ENCODE results near the gene ALG6.

The ALG6 gene

GRCh38 chr1:63442141-63442475 is 74.7 kb downstream of the ALG6 start:
- Histone ChIP-seq H3K9me3 (ENCODE audit: control insufficient read depth in 5 of 5, low read length in 5 of 5) (no peaks in the 10 kb centered on the region), H3K27me3 (ENCODE audit: control insufficient read depth in 5 of 5, insufficient read depth in 4 of 5, low read length in 5 of 5) (no peaks in the 10 kb centered on the region), H3K4me3 (ENCODE audit: low read depth in 1 of 5, low read length in 5 of 5) (no peak overlapping the region), H3K9ac (ENCODE audit: low read length in 5 of 5) (no peak overlapping the region), H3K4me1 (ENCODE audit: control insufficient read depth in 5 of 5, insufficient read depth in 5 of 5, low read length in 5 of 5) (peaks cover 0 to 6% (median 0%) of the 10 kb centered on the region in 5 donors), H3K27ac (ENCODE audit: low read depth, low read length) (no peak overlapping the region), H3K36me3 (ENCODE audit: control insufficient read depth in 5 of 5, insufficient read depth in 5 of 5, low read length in 5 of 5) (peaks cover 0 to 10% (median 0%) of the 10 kb centered on the region in 5 donors)

GRCh38 chr1:63448731-63449246 is 81.4 kb downstream of the ALG6 start:
- no peaks in the 10 kb centered on the region for H3K27me3 ChIP-seq (ENCODE audit: control insufficient read depth in 5 of 5, insufficient read depth in 4 of 5, low read length in 5 of 5)
- H3K36me3 ChIP-seq (ENCODE audit: control insufficient read depth in 5 of 5, insufficient read depth in 5 of 5, low read length in 5 of 5): peaks cover 0 to 3% (median 0%) of the 10 kb centered on the region in 5 donors
- no peak overlapping the region for H3K27ac ChIP-seq (ENCODE audit: low read depth, low read length)
- H3K9me3 ChIP-seq (ENCODE audit: control insufficient read depth in 5 of 5, low read length in 5 of 5): no peaks in the 10 kb centered on the region
- no peaks in the 10 kb centered on the region for H3K4me1 ChIP-seq (ENCODE audit: control insufficient read depth in 5 of 5, insufficient read depth in 5 of 5, low read length in 5 of 5)
- no peak overlapping the region for H3K9ac ChIP-seq (ENCODE audit: low read length in 5 of 5)
- no peak overlapping the region for H3K4me3 ChIP-seq (ENCODE audit: low read depth in 1 of 5, low read length in 5 of 5)

GRCh38 chr1:63450416-63450815 is 83.0 kb downstream of the ALG6 start:
- no peak overlapping the region for H3K9ac ChIP-seq (ENCODE audit: low read length in 5 of 5)
- no peak overlapping the region for H3K4me3 ChIP-seq (ENCODE audit: low read depth in 1 of 5, low read length in 5 of 5)
- H3K27me3 ChIP-seq (ENCODE audit: control insufficient read depth in 5 of 5, insufficient read depth in 4 of 5, low read length in 5 of 5): no peaks in the 10 kb centered on the region
- H3K4me1 ChIP-seq (ENCODE audit: control insufficient read depth in 5 of 5, insufficient read depth in 5 of 5, low read length in 5 of 5): no peaks in the 10 kb centered on the region
- H3K9me3 ChIP-seq (ENCODE audit: control insufficient read depth in 5 of 5, low read length in 5 of 5): no peaks in the 10 kb centered on the region
- no peak overlapping the region for H3K27ac ChIP-seq (ENCODE audit: low read depth, low read length)
- H3K36me3 ChIP-seq (ENCODE audit: control insufficient read depth in 5 of 5, insufficient read depth in 5 of 5, low read length in 5 of 5): peaks cover 0 to 3% (median 0%) of the 10 kb centered on the region in 5 donors

GRCh38 chr1:63453232-63453631 is 85.8 kb downstream of the ALG6 start:
- Histone ChIP-seq H3K9me3 (ENCODE audit: control insufficient read depth in 5 of 5, low read length in 5 of 5) (no peaks in the 10 kb centered on the region), H3K27me3 (ENCODE audit: control insufficient read depth in 5 of 5, insufficient read depth in 4 of 5, low read length in 5 of 5) (no peaks in the 10 kb centered on the region), H3K9ac (ENCODE audit: low read length in 5 of 5) (no peak overlapping the region), H3K27ac (ENCODE audit: low read depth, low read length) (no peak overlapping the region), H3K4me3 (ENCODE audit: low read depth in 1 of 5, low read length in 5 of 5) (no peak overlapping the region), H3K4me1 (ENCODE audit: control insufficient read depth in 5 of 5, insufficient read depth in 5 of 5, low read length in 5 of 5) (no peaks in the 10 kb centered on the region), H3K36me3 (ENCODE audit: control insufficient read depth in 5 of 5, insufficient read depth in 5 of 5, low read length in 5 of 5) (no peaks in the 10 kb centered on the region)

GRCh38 chr1:63454269-63454668 is 86.8 kb downstream of the ALG6 start:
- Histone ChIP-seq H3K27ac (ENCODE audit: low read depth, low read length) (no peak overlapping the region), H3K9ac (ENCODE audit: low read length in 5 of 5) (no peak overlapping the region), H3K4me1 (ENCODE audit: control insufficient read depth in 5 of 5, insufficient read depth in 5 of 5, low read length in 5 of 5) (no peaks in the 10 kb centered on the region), H3K4me3 (ENCODE audit: low read depth in 1 of 5, low read length in 5 of 5) (no peak overlapping the region), H3K27me3 (ENCODE audit: control insufficient read depth in 5 of 5, insufficient read depth in 4 of 5, low read length in 5 of 5) (no peaks in the 10 kb centered on the region), H3K36me3 (ENCODE audit: control insufficient read depth in 5 of 5, insufficient read depth in 5 of 5, low read length in 5 of 5) (no peaks in the 10 kb centered on the region), H3K9me3 (ENCODE audit: control insufficient read depth in 5 of 5, low read length in 5 of 5) (no peaks in the 10 kb centered on the region)

- Histone ChIP-seq H3K27ac (ENCODE audit: low read depth, low read length) (no peak overlapping the region), H3K9ac (ENCODE audit: low read length in 5 of 5) (no peak overlapping the region), H3K27me3 (ENCODE audit: control insufficient read depth in 5 of 5, insufficient read depth in 4 of 5, low read length in 5 of 5) (no peaks in the 10 kb centered on the region), H3K36me3 (ENCODE audit: control insufficient read depth in 5 of 5, insufficient read depth in 5 of 5, low read length in 5 of 5) (peaks cover 0 to 7% (median 0%) of the 10 kb centered on the region in 5 donors), H3K9me3 (ENCODE audit: control insufficient read depth in 5 of 5, low read length in 5 of 5) (peaks cover 0 to 10% (median 7%) of the 10 kb centered on the region in 5 donors), H3K4me3 (ENCODE audit: low read depth in 1 of 5, low read length in 5 of 5) (no peak overlapping the region), H3K4me1 (ENCODE audit: control insufficient read depth in 5 of 5, insufficient read depth in 5 of 5, low read length in 5 of 5) (no peaks in the 10 kb centered on the region)
These were observed 91.3 kb downstream of the ALG6 start for GRCh38 chr1:63458750-63459149.

GRCh38 chr1:63461661-63462230 is 94.3 kb downstream of the ALG6 start:
- Histone ChIP-seq H3K4me3 (ENCODE audit: low read depth in 1 of 5, low read length in 5 of 5) (no peak overlapping the region), H3K27me3 (ENCODE audit: control insufficient read depth in 5 of 5, insufficient read depth in 4 of 5, low read length in 5 of 5) (no peaks in the 10 kb centered on the region), H3K9ac (ENCODE audit: low read length in 5 of 5) (no peak overlapping the region), H3K4me1 (ENCODE audit: control insufficient read depth in 5 of 5, insufficient read depth in 5 of 5, low read length in 5 of 5) (no peaks in the 10 kb centered on the region), H3K36me3 (ENCODE audit: control insufficient read depth in 5 of 5, insufficient read depth in 5 of 5, low read length in 5 of 5) (peaks cover 0 to 7% (median 0%) of the 10 kb centered on the region in 5 donors), H3K27ac (ENCODE audit: low read depth, low read length) (no peak overlapping the region), H3K9me3 (ENCODE audit: control insufficient read depth in 5 of 5, low read length in 5 of 5) (peaks cover 0 to 10% (median 7%) of the 10 kb centered on the region in 5 donors)

- peaks cover 0 to 7% (median 0%) of the 10 kb centered on the region in 5 donors for H3K36me3 ChIP-seq (ENCODE audit: control insufficient read depth in 5 of 5, insufficient read depth in 5 of 5, low read length in 5 of 5)
- no peak overlapping the region for H3K9ac ChIP-seq (ENCODE audit: low read length in 5 of 5)
- H3K4me1 ChIP-seq (ENCODE audit: control insufficient read depth in 5 of 5, insufficient read depth in 5 of 5, low read length in 5 of 5): no peaks in the 10 kb centered on the region
- no peak overlapping the region for H3K4me3 ChIP-seq (ENCODE audit: low read depth in 1 of 5, low read length in 5 of 5)
- H3K9me3 ChIP-seq (ENCODE audit: control insufficient read depth in 5 of 5, low read length in 5 of 5): peaks cover 0 to 10% (median 7%) of the 10 kb centered on the region in 5 donors
- no peak overlapping the region for H3K27ac ChIP-seq (ENCODE audit: low read depth, low read length)
- no peaks in the 10 kb centered on the region for H3K27me3 ChIP-seq (ENCODE audit: control insufficient read depth in 5 of 5, insufficient read depth in 4 of 5, low read length in 5 of 5)
These were observed 95.8 kb downstream of the ALG6 start for GRCh38 chr1:63463248-63463647.

- H3K4me3 ChIP-seq (ENCODE audit: low read depth in 1 of 5, low read length in 5 of 5): no peak overlapping the region
- H3K36me3 ChIP-seq (ENCODE audit: control insufficient read depth in 5 of 5, insufficient read depth in 5 of 5, low read length in 5 of 5): peaks cover 0 to 7% (median 0%) of the 10 kb centered on the region in 5 donors
- no peak overlapping the region for H3K9ac ChIP-seq (ENCODE audit: low read length in 5 of 5)
- no peaks in the 10 kb centered on the region for H3K27me3 ChIP-seq (ENCODE audit: control insufficient read depth in 5 of 5, insufficient read depth in 4 of 5, low read length in 5 of 5)
- no peaks in the 10 kb centered on the region for H3K4me1 ChIP-seq (ENCODE audit: control insufficient read depth in 5 of 5, insufficient read depth in 5 of 5, low read length in 5 of 5)
- no peak overlapping the region for H3K27ac ChIP-seq (ENCODE audit: low read depth, low read length)
- peaks cover 0 to 10% (median 7%) of the 10 kb centered on the region in 5 donors for H3K9me3 ChIP-seq (ENCODE audit: control insufficient read depth in 5 of 5, low read length in 5 of 5)
These were observed 98.8 kb downstream of the ALG6 start for GRCh38 chr1:63466181-63466580.

GRCh38 chr1:63466759-63467158 is 99.3 kb downstream of the ALG6 start:
- no peak overlapping the region for H3K9ac ChIP-seq (ENCODE audit: low read length in 5 of 5)
- H3K36me3 ChIP-seq (ENCODE audit: control insufficient read depth in 5 of 5, insufficient read depth in 5 of 5, low read length in 5 of 5): peaks cover 0 to 2% (median 0%) of the 10 kb centered on the region in 5 donors
- no peak overlapping the region for H3K4me3 ChIP-seq (ENCODE audit: low read depth in 1 of 5, low read length in 5 of 5)
- peaks cover 0 to 8% (median 4%) of the 10 kb centered on the region in 5 donors for H3K9me3 ChIP-seq (ENCODE audit: control insufficient read depth in 5 of 5, low read length in 5 of 5)
- no peak overlapping the region for H3K27ac ChIP-seq (ENCODE audit: low read depth, low read length)
- H3K27me3 ChIP-seq (ENCODE audit: control insufficient read depth in 5 of 5, insufficient read depth in 4 of 5, low read length in 5 of 5): no peaks in the 10 kb centered on the region
- H3K4me1 ChIP-seq (ENCODE audit: control insufficient read depth in 5 of 5, insufficient read depth in 5 of 5, low read length in 5 of 5): no peaks in the 10 kb centered on the region
